Measurements from ENCODE around the gene POLR3K.
"Not testable (repeated sequence)": the region's sequence is repeated elsewhere in the genome, so short reads cannot be mapped to it uniquely, and the experiment has no call there.

GRCh38 chr16:24151-24550 is 29.3 kb downstream of the POLR3K start:
- not testable (repeated sequence) for TF ChIP-seq CTCF (IDR thresholded peaks at IDR 0.05; ENCODE audit: insufficient read depth, low read length, poor library complexity, severe bottlenecking); EZH2phosphoT487 (conservative IDR thresholded peaks at IDR 0.05; ENCODE audit: low read length)

Data from SU-DHL-6 (cell line).